Fibroblast of mammary gland (primary cell): Measurements from ENCODE around the gene DNM2.

Experiments
- DNase-seq: peaks from one replicate; pipeline ENCODE4 v3.0.0-alpha.2; 2010; ENCODE audit warnings: low read depth
- H3K4me3 ChIP-seq: 2 replicates; pipeline ENCODE4 v1.5.1; 2011; ENCODE audit warnings: low read depth, mild to moderate bottlenecking, low read length, moderate library complexity; ENCODE audit not compliant: control insufficient read depth
- TF ChIP-seq, protein P1 (sequence below): conservative IDR thresholded peaks from 2 replicates; pipeline ENCODE4 v1.5.1; 2011; ENCODE audit warnings: low read depth, low read length, inconsistent platforms; ENCODE audit not compliant: control insufficient read depth, insufficient read depth

Gene DNM2

GRCh38 chr19:10699650-10700335, 18.1 kb upstream of the DNM2 start:
- peak; percentile 66 for DNase-seq
- TF ChIP-seq, protein P1, sequence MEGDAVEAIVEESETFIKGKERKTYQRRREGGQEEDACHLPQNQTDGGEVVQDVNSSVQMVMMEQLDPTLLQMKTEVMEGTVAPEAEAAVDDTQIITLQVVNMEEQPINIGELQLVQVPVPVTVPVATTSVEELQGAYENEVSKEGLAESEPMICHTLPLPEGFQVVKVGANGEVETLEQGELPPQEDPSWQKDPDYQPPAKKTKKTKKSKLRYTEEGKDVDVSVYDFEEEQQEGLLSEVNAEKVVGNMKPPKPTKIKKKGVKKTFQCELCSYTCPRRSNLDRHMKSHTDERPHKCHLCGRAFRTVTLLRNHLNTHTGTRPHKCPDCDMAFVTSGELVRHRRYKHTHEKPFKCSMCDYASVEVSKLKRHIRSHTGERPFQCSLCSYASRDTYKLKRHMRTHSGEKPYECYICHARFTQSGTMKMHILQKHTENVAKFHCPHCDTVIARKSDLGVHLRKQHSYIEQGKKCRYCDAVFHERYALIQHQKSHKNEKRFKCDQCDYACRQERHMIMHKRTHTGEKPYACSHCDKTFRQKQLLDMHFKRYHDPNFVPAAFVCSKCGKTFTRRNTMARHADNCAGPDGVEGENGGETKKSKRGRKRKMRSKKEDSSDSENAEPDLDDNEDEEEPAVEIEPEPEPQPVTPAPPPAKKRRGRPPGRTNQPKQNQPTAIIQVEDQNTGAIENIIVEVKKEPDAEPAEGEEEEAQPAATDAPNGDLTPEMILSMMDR: peak; percentile 64
- H3K4me3 ChIP-seq: no peak overlapping the region

GRCh38 chr19:10701955-10702525, 15.8 kb upstream of the DNM2 start:
- TF ChIP-seq, protein P1: no peak
- no peak for DNase-seq
- peak overlapping the region; percentile 92 for H3K4me3 ChIP-seq

- TF ChIP-seq, protein P1: no peak
- no peak overlapping the region for H3K4me3 ChIP-seq
- no peak for DNase-seq
These were observed 10.9 kb upstream of the DNM2 start for GRCh38 chr19:10706990-10707389.

GRCh38 chr19:10707440-10707839, 10.4 kb upstream of the DNM2 start:
- TF ChIP-seq, protein P1: no peak
- no peak for DNase-seq
- no peak overlapping the region for H3K4me3 ChIP-seq

GRCh38 chr19:10708291-10708690, 9.6 kb upstream of the DNM2 start:
- TF ChIP-seq, protein P1: no peak
- no peak for DNase-seq
- no peak overlapping the region for H3K4me3 ChIP-seq

- TF ChIP-seq, protein P1: no peak
- no peak for DNase-seq
- H3K4me3 ChIP-seq: no peak overlapping the region
These were observed 5.8 kb upstream of the DNM2 start for GRCh38 chr19:10712045-10712444.

GRCh38 chr19:10712754-10713153, 5.1 kb upstream of the DNM2 start:
- DNase-seq: no peak
- TF ChIP-seq, protein P1: no peak
- H3K4me3 ChIP-seq: no peak overlapping the region
